ENCODE results near the gene SLC24A4.

The SLC24A4 gene

DNA sequence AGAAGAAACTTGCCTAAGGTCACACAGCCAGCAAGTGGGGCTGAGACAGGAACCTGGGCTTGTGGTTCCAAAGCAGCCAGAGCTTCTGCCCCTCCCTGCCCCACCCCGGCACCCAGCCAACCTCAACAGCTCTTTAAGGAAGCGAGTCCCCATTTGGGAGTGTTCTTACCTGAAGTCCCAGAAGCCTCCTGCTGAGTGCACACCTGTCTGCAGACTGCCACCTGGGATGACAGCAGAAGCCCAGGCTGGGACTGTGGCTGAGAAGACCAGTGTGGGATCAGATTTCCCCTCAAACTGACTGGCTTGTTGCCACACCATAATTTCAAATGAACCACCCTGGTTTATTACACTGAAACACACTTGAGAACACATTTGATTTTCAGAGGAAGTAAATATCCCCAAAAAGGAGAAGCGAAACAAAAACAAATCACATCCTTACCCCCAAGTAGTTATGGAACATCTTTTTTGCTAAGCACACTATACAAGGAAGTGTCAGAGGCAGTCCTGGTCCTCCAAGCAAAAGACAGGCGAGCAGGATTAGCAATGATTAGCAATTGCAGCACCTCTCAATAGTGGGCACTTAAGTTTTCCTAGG, 184.3 kb downstream of the SLC24A4 start:
- DNase-seq = no peak

DNA sequence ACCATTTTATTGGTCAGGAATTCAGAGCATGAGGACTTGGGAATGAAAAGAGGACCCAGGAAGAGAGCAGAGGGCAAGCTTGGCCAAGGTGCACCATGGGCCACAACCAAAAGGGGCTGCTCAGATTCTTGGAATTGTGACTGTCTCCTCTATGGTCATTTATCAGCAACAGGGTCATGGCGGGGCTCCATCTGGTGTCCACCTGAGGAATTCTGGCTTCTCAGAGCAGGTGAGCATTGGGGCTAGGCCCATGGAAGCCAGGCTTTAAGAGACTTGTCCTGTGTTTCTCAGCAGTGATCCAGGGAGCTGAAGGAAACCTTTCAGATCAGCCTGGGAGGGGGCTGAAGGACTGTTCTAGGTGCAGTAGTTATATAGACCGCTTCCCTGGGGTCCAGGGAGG, 188.0 kb downstream of the SLC24A4 start:
- no peak for DNase-seq

DNA sequence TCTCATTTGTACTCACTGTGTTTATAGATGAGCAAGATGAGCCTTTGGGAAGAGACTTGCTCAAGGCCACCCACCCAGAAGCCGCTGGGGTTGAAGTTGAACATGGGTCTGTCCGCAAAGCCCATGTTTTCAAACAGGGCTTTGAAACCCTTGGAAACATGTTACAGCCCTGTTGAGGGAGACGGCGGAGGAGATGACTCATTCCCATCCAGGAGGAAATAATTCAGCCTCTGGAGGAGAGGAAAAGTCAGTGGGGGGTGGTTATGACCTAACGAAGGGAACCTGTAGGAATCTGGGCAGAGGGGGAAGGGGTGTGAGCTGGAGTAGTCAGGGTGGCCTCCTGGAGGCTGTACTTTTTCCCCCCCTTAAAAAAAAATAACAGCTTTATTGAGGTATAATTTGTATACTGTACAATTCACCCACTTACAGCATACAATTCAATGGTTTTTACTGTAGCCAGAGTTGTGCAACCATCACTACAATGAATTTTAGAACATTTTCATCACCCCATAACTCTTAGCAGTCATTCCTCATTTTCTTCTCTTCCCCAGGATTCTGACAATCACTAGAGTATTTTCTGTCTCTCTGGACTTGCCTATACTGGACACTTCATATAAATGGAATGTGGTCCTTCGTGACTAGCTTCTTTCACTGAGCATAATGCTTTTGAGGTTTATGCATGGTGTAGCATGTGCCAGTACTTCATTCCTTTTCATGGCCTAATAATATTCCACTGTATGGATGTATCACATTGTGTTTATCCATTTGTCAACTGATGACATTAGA, 188.7 kb downstream of the SLC24A4 start:
- peak; percentile 78 for DNase-seq

DNA sequence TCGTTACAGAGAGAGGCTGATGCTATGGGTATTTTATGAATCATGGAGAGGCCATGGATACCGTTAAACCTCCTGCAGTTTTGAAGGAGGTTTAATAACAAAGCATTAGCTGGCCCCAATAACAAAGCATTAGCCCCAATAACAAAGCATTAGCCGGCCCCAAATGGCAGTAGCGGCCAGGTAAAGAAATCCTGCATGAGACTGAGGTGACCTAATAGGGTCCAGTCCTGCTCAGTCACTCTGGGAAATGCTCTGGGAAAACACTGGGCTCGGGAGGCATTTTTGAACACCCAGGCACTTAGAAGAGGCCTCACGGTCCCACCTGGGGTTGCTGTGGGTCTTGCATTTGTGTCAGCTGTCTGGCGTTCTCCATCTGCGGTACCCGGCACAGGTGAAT, 189.8 kb downstream of the SLC24A4 start:
- DNase-seq = no peak

DNA sequence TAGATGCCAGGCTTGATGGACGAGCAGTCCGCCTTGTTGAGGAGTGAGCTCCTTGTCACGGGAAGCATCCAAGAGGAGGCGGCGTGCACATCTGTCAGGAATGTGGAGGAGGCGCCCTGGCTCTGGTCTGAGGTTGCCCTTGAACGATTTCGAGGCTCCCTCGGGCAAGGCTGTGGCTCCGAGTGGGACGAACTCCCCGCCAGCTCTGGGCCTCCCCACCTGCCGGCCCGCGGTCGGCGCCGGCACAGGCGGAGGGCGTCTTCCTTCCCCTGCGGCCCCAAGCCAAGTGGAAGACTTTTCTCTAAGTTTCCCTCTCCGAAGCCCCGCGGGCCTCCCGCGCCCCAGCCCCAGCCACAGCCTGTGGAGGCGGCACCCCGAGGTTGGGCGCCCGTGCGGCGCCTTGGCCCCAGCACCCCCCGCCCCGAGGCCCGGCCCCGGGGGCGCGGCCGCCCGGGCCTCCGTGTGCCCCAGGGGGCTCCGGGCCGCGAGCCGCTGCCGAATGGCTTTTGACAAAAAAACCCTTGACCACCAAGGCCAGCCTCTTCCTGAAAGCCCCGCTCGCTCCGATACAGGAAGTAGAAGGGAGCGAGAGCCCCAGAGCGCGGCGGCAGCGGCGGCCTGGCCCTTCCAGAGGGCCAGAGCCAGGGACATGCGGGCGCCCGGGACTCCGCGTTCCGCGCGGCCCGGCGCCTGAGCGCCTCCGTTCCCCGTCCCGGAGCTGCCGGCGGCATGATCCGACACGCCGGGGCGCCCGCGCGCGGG, 190.4 kb downstream of the SLC24A4 start, which contains the start of gene RIN3:
Gene RIN3 (plus strand): TSS at position 578 of the 762 bp plus-strand sequence. CDS start 152 bp downstream, at position 730.
- peak; percentile 37 for DNase-seq

DNA sequence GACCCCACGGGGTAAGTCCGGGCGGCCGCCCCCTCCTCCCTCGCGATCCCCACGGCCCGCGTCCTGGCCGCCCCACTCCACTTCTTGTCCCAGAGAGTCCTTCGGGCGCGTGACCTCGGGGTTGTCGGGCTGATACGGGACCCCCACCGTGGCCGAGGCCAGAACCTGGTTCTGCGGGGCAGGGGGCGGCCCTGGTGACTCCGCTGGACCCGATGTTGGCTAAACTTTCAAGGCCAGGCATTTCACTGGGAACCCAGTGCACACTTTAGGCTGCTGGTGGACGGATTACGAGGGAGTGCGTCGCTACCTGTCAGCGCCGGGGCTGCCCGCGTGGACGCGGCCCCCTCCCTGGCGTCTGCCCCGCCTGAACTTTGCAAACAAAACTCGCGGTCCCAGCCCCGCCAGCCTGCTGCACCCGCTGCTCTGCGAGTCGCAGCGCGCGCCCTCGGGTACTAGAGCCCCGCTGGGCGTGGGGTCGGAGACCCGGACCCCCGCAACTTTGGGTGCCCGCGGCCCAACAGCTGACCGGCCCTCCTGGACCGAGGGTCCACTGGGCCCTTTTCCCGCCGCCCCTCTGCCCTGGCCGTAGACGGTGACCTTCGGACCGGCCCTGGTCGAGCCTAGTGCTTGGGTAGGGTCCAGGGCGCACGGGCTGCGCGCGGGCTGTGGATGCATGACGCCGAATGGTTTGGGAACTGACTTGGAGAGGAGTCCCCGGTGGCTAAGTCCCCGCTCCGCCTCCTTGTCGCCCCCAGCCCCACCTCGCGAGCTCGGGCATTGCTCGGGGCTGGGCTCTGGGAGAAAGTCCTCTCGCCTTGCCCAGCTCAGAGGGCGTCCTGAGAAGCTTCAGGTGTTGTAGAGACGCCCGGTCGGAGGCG, 191.2 kb downstream of the SLC24A4 start:
- no peak for DNase-seq

DNA sequence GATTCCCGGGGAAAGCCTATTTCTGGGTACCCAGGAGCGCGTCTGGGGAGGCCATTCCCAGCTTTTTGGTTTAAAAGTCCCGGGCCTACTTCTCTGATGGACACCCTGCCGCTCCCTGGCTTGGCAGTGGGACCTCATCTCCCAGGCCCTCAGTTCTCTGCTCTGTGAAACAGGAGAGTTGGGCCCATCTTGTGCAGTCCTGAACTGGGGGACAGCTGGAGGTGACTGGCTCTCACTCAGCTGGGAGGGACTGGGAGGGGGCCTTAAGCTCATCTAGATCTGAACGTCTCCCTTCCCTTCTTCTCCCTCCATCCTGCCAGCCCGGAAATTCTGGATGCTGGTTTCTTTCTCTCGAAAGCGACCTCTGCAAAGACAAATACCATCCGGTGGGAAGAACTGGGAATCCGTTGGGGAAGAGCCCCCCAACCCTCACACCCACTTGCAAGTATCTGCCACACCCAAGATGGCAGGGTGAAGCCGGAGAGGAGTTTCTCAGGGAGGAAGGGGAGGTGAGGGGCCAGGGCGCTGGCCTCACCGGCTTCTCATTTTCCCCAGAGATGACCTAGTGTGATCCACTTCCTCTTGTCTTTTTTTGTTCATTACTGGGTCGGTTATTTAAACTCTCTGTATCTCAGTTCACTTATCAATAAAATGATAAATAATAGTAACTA, 192.0 kb downstream of the SLC24A4 start:
- no peak for DNase-seq

DNA sequence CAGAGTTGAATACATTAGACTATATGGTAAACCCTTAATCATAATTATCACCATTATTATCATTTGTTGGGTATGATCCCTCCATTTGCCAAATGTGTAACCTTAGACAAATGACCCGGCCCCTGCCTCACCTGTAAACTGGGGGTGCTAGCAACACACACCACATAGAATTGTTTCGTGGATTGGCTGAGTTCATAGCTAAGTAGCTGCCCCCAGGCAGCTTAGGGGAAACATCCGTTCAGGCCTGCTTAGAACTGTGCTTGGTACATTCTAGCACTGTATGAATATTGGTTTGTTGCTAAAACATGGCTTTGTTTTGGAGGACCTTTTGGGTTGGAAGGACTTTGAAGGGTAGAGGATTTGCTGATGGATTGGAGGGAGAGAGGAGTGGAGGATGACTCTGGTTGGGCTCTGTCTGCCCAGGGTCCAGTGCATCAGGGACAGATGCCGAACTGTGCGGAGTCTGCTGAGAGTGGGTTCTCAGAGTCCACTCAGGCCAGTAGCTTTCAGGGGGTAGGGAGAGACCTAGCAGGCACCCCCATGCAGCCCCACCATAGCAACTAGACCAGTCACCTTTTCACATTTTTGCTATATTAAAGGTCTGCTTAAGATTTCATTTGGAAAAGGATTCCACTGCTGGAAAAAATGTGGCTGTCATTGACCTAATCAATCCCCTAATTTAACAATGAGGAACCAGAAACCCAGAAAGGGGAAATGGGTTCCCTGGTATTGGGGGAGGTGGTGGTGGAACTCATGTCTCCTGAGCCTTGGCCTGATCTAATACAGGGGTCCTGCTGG, 192.8 kb downstream of the SLC24A4 start:
- DNase-seq = no peak

DNA sequence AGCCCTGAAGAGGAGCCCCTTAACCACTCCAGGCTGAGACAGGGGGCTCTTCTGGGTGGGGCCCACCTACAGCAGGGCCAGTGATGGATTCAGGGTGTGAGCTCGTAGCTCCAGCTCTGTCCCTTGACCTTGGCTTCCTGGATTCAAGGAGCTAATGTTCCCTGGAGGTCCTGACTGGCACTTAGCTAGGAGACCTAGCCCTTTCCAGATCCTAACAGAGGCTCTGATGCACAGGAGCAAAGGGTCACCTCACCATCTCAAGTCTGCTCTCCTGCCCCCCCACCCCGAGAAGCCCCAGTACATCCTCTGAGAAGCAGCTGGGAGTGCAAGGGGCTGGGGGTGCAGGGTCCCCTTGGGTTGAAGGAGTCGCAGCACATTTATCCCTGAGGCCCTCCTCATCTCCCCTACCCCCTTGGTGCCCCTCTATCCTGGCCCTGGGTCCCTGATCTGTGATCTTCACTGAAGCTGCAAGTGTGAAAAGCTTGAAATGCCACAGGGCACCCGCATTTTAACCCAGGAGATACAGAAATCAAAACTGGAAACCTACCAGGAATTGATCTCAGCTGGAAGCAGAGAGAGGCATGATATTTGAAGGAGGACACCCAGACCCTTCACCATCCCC, 193.5 kb downstream of the SLC24A4 start:
- DNase-seq = no peak

DNA sequence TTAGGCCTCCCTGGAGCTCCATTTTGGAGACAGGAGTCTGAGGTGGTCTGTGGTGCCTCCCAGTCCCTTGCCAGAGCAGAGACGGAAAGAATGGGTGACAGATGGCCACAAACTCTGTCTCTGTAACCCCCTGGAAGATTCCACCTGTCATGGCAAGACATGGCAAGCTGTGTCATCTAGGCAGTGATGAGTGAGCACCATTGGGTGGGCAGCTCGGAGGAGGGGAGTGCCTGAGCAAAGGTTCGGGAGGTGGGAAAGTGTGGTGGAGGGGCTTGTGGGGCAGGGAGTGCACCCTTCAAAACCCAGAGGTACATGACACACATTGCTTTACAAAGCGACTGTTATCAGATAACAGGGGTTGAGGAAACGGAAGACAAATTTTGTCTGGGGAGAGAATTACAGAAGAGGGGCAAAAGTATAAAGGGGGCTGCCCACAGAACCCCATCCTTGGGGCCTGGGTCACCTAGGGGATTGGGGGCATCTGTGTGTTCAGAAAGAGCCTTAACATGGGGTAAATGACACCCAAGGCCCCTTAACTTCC, 194.1 kb downstream of the SLC24A4 start:
- DNase-seq = no peak

DNA sequence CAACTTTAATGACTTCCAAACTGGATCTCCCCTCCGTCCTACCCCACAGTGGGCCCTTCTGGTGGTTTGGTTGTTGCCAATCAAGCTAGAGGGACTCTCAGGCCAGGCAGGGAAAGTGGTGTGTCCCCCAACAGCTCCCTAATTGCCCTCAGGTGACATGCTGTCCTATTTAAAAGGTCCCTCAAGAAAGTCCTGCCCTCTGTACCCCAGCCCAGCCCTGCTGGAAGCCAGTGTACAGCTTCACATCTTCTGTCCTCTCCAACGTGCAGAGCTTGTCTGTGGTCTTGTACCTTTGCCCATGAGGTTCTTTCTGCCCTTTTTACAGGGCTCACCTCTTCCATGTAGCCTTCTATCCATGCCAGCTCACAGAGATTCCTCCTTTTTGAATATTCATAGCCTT, 194.8 kb downstream of the SLC24A4 start:
- no peak for DNase-seq

DNA sequence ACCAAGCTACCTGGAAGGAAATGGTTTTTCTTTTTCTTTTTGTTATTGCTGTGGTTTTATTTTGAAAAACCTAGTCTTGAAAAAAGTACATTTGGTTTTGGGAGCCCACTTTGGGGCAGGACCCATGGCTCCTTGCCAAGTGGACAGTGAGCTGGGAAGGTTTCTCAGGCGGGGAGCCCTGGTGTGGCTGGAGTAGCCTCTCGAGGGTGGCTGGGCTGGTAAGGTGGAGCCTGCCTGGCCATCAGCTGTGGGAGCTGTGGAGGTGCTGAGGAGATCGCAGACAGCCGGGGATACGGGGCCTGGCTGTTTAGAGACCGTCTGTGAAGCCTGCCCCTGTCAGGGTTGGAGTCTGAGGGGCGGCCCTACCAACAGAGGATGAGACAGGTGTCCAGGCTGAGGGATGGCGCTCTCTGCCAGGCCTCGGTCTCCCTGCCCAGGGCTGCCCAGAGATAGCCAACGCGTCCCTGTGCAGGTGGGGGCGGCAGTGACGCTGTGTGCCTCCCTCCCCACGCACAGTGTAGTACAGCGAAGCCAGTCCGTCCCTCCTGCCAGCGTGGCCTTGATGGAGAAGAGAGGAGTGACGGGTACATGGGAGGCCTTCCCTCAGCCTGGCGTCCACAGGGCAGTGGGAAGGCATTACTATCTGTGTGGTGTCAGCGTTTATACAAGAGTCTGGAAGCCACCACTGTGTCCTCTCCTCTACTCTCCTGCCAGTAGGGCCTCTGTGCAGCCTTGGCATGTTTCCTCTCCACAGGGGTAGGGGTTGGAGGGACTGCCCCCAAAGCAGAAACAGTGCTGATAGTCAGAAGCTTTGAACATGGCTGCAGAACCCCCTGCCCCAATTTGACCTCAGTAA, 196.5 kb downstream of the SLC24A4 start:
- DNase-seq = no peak

DNA sequence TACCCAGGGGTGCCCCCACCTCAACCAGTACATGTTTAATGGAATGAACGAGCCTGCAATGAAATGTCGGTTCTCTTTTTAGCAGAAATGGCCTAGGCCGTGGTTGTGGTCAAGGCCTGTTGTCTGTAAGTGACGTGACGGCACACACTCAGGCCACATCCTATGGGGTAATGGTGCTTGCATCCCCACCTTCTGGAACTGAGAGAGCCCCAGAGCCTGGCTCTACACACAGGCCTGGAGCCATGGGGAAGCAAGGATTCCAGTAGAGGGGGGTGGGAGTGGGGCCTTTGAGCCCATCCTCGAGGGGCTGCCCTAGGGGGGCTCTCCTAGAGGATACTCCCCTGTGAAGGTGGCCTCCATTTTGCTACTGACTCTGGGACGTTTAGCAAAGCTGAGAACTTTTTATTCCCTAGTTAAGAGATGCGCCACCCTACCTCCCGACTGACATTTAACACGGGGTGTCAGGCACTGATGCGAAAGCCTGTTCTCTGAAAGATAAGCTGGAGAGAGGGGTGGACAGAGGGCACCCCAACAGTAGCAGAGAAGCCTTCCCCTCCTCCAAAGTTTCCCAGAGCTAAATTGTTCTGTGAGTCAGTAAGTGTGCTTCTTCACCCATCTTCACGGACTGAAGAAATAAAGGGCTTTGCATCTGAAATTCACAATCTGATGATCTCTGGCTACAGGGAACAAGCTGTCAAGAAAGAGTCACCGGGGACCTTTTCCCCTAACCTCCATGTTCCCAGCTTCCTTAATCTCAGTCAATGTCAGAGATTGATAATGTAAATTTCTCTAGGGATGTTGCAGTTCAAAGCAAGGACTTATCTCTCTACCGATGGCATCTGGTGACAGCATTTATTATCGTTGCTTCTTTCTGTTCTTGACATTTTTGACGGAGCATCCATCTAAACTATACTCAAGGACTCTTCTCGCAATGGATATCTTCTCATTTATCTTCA, 197.4 kb downstream of the SLC24A4 start:
- DNase-seq = no peak

DNA sequence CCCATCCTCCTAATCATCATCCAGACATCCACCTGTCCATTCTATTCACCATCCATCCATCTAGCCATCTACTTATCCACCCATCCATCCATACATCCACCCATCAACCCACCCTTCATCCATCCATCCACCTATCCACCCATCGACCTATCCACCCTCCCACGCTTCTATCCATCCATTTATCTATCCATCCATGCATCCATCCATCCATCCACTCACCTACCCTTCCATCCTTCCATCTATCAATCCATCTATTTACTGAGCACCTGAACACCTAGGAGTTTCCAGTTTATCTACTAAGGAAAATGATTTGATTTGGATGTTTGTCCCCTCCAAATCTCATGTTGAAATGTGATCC, 198.1 kb downstream of the SLC24A4 start:
- no peak for DNase-seq

DNA sequence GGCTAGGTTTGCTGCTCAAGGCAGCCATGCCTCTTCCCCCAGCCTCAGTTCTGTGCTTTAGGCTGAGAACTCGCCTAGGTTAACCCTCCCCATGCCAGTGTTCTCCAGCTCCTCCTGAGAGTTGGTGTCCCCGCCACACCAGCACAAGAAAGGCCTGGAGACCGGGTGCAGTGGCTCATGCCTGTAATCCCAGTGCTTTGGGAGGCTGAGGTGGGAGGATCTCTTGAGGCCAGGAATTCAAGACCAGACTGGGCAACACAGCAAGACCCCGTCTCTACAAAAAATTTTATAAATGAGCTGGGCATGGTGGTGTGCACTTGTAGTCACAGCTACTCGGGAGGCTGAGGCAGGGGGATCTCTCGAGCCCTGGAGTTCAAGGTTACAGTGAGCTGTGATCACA, 200.8 kb downstream of the SLC24A4 start:
- DNase-seq = no peak

DNA sequence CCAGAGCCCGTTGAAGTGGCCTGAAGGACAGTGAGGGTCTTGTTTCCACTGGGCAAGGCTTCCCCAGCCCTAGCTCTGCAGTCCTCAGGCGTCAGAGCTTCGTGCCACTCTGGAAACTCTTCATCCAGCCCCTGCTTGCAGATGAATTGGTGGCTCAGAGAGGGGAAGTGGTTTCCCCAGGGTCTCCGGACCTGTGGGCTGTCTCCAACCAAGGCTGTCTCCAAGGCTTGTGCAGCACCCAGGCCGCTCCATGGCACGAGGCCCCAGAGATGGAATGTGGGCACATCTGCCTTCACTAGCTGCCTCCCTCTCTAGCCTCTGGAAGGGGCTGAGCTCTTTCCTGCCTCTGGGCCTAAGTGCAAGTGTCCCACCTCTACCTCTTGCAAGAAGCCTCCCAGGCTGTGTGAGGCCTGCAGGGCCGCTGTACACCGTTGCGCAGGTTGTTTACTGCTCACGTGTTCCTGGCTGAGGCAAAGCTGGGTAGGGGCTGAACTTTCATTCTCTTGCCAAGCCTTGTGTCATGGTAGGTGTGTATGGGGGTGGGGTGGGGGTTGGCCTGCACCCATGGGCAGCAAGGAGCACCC, 201.7 kb downstream of the SLC24A4 start:
- DNase-seq = no peak

DNA sequence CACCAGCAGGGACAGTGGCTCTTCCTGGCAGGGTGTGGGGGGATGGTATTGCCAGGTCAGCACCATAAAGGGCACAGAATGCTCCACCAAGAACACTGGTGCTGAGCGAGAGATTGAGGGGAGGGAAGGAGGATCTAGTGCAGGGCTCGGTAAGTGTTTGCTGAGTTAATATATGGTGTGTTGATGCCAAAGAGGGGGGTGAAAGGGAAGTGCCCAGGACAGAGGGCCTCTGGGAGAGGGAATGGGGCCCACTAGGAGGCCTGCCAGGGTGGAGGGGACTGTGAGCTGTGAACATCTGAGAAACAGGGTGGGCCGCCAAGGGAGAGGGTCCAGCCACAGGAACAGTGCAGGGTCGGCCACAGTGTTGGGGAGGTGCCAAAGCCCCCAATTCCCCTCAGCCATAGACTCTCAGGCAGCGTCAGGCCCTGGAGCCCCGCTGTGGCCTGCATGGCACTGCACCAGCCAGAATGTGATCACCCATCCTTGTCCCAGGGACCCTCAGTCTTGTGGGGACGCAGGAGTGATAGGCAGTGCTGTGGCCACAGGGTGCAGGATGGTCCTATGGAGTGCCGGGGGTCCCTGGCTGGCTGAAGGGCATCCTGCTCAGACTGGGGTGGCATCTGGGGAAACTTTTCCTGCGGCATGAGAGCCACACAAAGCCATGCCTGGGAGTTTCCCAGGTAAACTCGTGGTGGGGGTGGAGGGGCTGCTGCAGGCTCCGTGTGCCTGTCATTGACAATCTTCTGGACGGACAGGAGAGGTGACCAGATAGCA, 202.5 kb downstream of the SLC24A4 start:
- DNase-seq = no peak

Measured in kidney glomerular epithelial cell (primary cell).